Right lobe of liver (tissue), 4 donors: ENCODE data around the gene TAF8.
A peak's percentile ranks its signal among the peaks of the same experiment; 100 is the strongest.

Experiments
- POLR2A ChIP-seq: fragments of 450-650 bp; IDR thresholded peaks from one replicate; pipeline ENCODE4 v1.6.1; 2017; ENCODE audit warnings: antibody characterized with exemption, mild to moderate bottlenecking
- TF ChIP-seq, protein P1 (sequence below), 4 donors: fragments of 200-600 bp in 3 of 4; fragments of 450-650 bp in 1 of 4; IDR thresholded peaks; one replicate each; pipeline versions ENCODE4 v1.5.1 to v1.8.0; 2016 to 2022; ENCODE audit warnings: antibody characterized with exemption in 4 of 4, mild to moderate bottlenecking in 2 of 4
- donor health status: DM: no; HTN: no; CAD: no.
- donor health status: DM: no; HTN: no; CAD: no.
- donor health status: DM: no; HTN: yes; CAD: no.

DNA sequence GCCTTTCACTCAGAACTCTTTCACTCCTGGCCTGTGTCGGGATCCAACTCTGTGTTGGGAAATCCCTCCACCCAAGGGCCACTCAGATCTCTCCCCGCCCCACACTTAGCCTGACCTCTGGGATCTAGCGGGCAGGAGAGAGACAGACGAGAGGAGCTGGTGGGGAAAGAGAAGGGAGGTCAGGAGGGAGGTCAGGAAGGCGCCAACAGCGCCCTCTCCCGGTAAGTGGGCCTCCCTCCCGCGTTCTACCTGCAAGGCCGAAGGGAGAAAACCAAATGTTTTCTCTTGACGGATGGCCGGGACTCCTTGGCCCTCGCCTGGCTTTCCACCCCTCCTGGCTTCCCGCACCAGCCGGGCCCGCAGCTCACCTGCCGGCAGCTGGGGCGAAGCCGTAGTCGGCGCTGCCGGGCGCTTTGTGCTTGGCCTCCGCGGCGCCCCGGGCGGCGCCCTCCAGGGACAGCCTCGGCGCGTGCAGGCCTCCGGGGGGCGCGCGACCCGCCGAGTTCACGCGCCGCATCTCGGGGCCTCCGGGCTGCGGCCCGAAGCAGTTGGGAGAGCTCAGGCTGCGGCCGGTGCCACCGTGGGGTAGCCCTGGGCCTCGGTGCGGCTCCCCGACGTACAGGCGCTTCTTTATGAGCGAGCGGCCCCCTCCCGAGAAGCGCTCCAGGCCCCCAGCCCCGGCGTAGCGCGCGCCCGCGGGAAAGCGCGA, 53.9 kb downstream of the TAF8 start:
- TF ChIP-seq, protein P1, sequence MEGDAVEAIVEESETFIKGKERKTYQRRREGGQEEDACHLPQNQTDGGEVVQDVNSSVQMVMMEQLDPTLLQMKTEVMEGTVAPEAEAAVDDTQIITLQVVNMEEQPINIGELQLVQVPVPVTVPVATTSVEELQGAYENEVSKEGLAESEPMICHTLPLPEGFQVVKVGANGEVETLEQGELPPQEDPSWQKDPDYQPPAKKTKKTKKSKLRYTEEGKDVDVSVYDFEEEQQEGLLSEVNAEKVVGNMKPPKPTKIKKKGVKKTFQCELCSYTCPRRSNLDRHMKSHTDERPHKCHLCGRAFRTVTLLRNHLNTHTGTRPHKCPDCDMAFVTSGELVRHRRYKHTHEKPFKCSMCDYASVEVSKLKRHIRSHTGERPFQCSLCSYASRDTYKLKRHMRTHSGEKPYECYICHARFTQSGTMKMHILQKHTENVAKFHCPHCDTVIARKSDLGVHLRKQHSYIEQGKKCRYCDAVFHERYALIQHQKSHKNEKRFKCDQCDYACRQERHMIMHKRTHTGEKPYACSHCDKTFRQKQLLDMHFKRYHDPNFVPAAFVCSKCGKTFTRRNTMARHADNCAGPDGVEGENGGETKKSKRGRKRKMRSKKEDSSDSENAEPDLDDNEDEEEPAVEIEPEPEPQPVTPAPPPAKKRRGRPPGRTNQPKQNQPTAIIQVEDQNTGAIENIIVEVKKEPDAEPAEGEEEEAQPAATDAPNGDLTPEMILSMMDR (IDR thresholded peaks at IDR 0.05), result peak; percentile 64 to 80 (median 66)
- TF ChIP-seq POLR2A, result no peak
